Breast epithelium (tissue), 3 donors: ENCODE data around the gene KIF1A.

Experiments used
- POLR2A ChIP-seq: fragments of 450-650 bp; IDR thresholded peaks from one replicate; pipeline ENCODE4 v1.6.1; 2016; ENCODE audit warnings: antibody characterized with exemption, mild to moderate bottlenecking, moderate library complexity
- TF ChIP-seq, protein P1 (sequence below), 3 donors: fragments of 450-650 bp; IDR thresholded peaks; one replicate each; pipeline ENCODE4 v1.5.1; 2016 to 2017; ENCODE audit warnings: antibody characterized with exemption in 3 of 3, mild to moderate bottlenecking in 3 of 3, moderate library complexity in 3 of 3

DNA sequence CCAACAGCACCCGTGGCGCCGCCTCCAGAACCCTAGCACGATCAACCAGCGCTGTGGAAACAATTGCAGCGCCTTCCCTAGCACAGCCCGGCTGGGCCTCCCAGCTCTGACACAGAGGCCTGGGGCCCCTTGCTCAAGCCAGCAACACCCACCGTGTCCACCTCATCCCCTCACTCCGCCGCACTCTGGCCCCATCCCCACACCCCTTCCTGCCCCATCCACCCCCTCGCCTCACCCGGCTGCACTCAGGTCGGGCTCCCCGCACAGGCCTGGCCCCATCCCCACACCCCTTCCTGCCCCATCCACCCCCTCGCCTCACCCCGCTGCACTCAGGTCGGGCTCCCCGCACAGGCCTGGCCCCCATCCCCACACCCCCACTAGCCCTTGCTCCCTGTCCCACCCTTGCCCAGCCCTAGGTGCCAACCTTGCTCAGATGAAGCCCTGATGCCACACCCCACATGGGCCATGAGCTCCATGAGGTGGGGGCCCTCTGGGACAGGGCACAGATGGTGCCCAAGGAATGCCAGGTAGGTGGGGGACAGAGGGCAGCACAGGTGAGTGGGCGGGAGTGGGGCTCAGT, 28.7 kb downstream of the KIF1A start:
- TF ChIP-seq, protein P1, sequence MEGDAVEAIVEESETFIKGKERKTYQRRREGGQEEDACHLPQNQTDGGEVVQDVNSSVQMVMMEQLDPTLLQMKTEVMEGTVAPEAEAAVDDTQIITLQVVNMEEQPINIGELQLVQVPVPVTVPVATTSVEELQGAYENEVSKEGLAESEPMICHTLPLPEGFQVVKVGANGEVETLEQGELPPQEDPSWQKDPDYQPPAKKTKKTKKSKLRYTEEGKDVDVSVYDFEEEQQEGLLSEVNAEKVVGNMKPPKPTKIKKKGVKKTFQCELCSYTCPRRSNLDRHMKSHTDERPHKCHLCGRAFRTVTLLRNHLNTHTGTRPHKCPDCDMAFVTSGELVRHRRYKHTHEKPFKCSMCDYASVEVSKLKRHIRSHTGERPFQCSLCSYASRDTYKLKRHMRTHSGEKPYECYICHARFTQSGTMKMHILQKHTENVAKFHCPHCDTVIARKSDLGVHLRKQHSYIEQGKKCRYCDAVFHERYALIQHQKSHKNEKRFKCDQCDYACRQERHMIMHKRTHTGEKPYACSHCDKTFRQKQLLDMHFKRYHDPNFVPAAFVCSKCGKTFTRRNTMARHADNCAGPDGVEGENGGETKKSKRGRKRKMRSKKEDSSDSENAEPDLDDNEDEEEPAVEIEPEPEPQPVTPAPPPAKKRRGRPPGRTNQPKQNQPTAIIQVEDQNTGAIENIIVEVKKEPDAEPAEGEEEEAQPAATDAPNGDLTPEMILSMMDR (IDR thresholded peaks at IDR 0.05) = no peak
- TF ChIP-seq POLR2A = no peak
